Measurements from ENCODE around the gene DMBT1.
"Not testable (repeated sequence)": the region's sequence is repeated elsewhere in the genome, so short reads cannot be mapped to it uniquely, and the experiment has no call there.

The DMBT1 gene

GRCh38 chr10:122577311-122577885, 16.8 kb downstream of the DMBT1 start:
- no peak for DNase-seq (ENCODE audit: low read depth)

GRCh38 chr10:122586070-122586469, 25.5 kb downstream of the DMBT1 start:
- not testable (repeated sequence) for DNase-seq (ENCODE audit: low read depth)

GRCh38 chr10:122587098-122587760, 26.7 kb downstream of the DMBT1 start:
- DNase-seq (ENCODE audit: low read depth) = no peak

GRCh38 chr10:122588381-122588780, 27.8 kb downstream of the DMBT1 start:
- DNase-seq (ENCODE audit: low read depth) = no peak

- no peak for DNase-seq (ENCODE audit: low read depth)
Measured at GRCh38 chr10:122590153-122590552, 29.6 kb downstream of the DMBT1 start.

- DNase-seq (ENCODE audit: low read depth) = no peak
Measured at GRCh38 chr10:122591736-122592135, 31.2 kb downstream of the DMBT1 start.

- DNase-seq (ENCODE audit: low read depth) = no peak
Measured at GRCh38 chr10:122592161-122592560, 31.6 kb downstream of the DMBT1 start.

- no peak for DNase-seq (ENCODE audit: low read depth)
Measured at GRCh38 chr10:122617476-122618270, 57.1 kb downstream of the DMBT1 start.

- DNase-seq (ENCODE audit: low read depth) = no peak
Measured at GRCh38 chr10:122618461-122619165, 58.1 kb downstream of the DMBT1 start.

- not testable (repeated sequence) for DNase-seq (ENCODE audit: low read depth)
Measured at GRCh38 chr10:122620961-122621360, 60.4 kb downstream of the DMBT1 start.

GRCh38 chr10:122624546-122624945, 64.0 kb downstream of the DMBT1 start:
- no peak for DNase-seq (ENCODE audit: low read depth)

- DNase-seq (ENCODE audit: low read depth) = no peak
Measured at GRCh38 chr10:122630526-122630925, 70.0 kb downstream of the DMBT1 start.

GRCh38 chr10:122632031-122632430, 71.5 kb downstream of the DMBT1 start:
- DNase-seq (ENCODE audit: low read depth) = no peak

GRCh38 chr10:122632576-122632975, 72.0 kb downstream of the DMBT1 start:
- DNase-seq (ENCODE audit: low read depth) = no peak

- no peak for DNase-seq (ENCODE audit: low read depth)
Measured at GRCh38 chr10:122636953-122637352, 76.4 kb downstream of the DMBT1 start.

GRCh38 chr10:122637376-122637775, 76.8 kb downstream of the DMBT1 start:
- no peak for DNase-seq (ENCODE audit: low read depth)

- DNase-seq (ENCODE audit: low read depth) = no peak
Measured at GRCh38 chr10:122638106-122638505, 77.6 kb downstream of the DMBT1 start.

- DNase-seq (ENCODE audit: low read depth) = no peak
Measured at GRCh38 chr10:122639801-122640200, 79.2 kb downstream of the DMBT1 start.

GRCh38 chr10:122640921-122641320, 80.4 kb downstream of the DMBT1 start:
- DNase-seq (ENCODE audit: low read depth) = no peak

GRCh38 chr10:122642726-122643605, 82.4 kb downstream of the DMBT1 start:
- DNase-seq (ENCODE audit: low read depth) = no peak

- DNase-seq (ENCODE audit: low read depth) = no peak
Measured at GRCh38 chr10:122643931-122644534, 83.5 kb downstream of the DMBT1 start.

Measured in stimulated activated CD8-positive, alpha-beta memory T cell treated with anti-CD3 and anti-CD28 coated beads, Interleukin-12 subunit alpha, Interleukin-12 subunit beta, amount 100 ng/mL, for 1 hour (primary cell).